Activated CD4-positive, alpha-beta memory T cell treated with anti-CD3 and anti-CD28 coated beads, Interleukin-2, amount 10 ng/mL, durations not matched to agents 7 days and 5 days (primary cell): ENCODE measurements around the gene APLN. TPM values are rescaled to one million over a fixed set of nuclear protein-coding genes. Genes with fewer than 3 reads are reported as not detected.

ENCODE experiments used
- CTCF ChIA-PET: fragments of 350-600 bp; sonication (Branson Sonifier 250); formaldehyde crosslinking; loops from one replicate; lab custom pipeline; 2021; ENCODE audit warnings: antibody characterized with exemption, inconsistent platforms; lab: Charles Lee
- POLR2A ChIA-PET: fragments of 350-600 bp; sonication (Branson Sonifier 250); formaldehyde crosslinking; loops from one replicate; lab custom pipeline; 2021; ENCODE audit warnings: antibody characterized with exemption; lab: Charles Lee
- DNase-seq: peaks from one replicate; pipeline ENCODE4 v3.0.0-alpha.2; 2020
- H3K27ac Mint-ChIP-seq: one replicate; pipeline ENCODE4 v1.8.0; 2021; ENCODE audit warnings: mild to moderate bottlenecking, mixed read lengths
- H3K27me3 Mint-ChIP-seq: one replicate; pipeline ENCODE4 v1.8.0; 2021; ENCODE audit warnings: mixed read lengths
- H3K36me3 Mint-ChIP-seq: one replicate; pipeline ENCODE4 v1.8.0; 2021; ENCODE audit warnings: low read depth, mixed read lengths
- H3K4me1 Mint-ChIP-seq: one replicate; pipeline ENCODE4 v1.8.0; 2021; ENCODE audit warnings: mixed read lengths
- H3K4me3 Mint-ChIP-seq: one replicate; pipeline ENCODE4 v1.8.0; 2021; ENCODE audit warnings: mild to moderate bottlenecking, mixed read lengths
- H3K9me3 Mint-ChIP-seq: one replicate; pipeline ENCODE4 v1.8.0; 2021; ENCODE audit warnings: mixed read lengths
- total RNA-seq, 2 experiments: library from RNA; stranded (reverse); gene quantifications; one replicate each; pipeline ENCODE4 v1.2.3, GENCODE V29; 2021

Gene APLN
- total RNA-seq, result under 1 TPM; 0.15 TPM

GRCh38 chrX:129654652-129655546 is at the start of gene APLN:
TSS of gene APLN (minus strand) at chrX:129654956. CDS start at chrX:129654630, 326 bp downstream.
- H3K27ac Mint-ChIP-seq, result no peak within 1 kb of the TSS
- DNase-seq, result no peak
- H3K27me3 Mint-ChIP-seq, result peaks cover 24% of the 10 kb centered on the region
- ChIA-PET POLR2A (interaction anchor here (1.3 kb wide), 1 partner anchor 126 kb away, joined by 5 read pairs; no protein-coding TSS in a partner anchor), CTCF (interaction anchor here (0.6 to 2.4 kb wide), 6 partner anchors 17 to 169 kb away, joined by 3 to 7 read pairs (median 5); no protein-coding TSS in a partner anchor)
- H3K4me1 Mint-ChIP-seq, result peaks cover 11% of the 10 kb centered on the region
- H3K9me3 Mint-ChIP-seq, result no peaks in the 10 kb centered on the region
- H3K36me3 Mint-ChIP-seq, result no peaks in the 10 kb centered on the region
- peak within 1 kb of the TSS; percentile 52 for H3K4me3 Mint-ChIP-seq

GRCh38 chrX:129704491-129704890 is 49.7 kb upstream of the APLN start:
- Mint-ChIP-seq H3K36me3 (no peaks in the 10 kb centered on the region), H3K9me3 (no peaks in the 10 kb centered on the region), H3K4me1 (no peaks in the 10 kb centered on the region), H3K27me3 (peaks cover 2% of the 10 kb centered on the region), H3K4me3 (no peak overlapping the region), H3K27ac (no peak overlapping the region)
- ChIA-PET CTCF (no interaction called here), POLR2A (no interaction called here)
- DNase-seq, result no peak

GRCh38 chrX:129701624-129702069 is 46.9 kb upstream of the APLN start:
- DNase-seq, result no peak
- H3K27me3 Mint-ChIP-seq, result no peaks in the 10 kb centered on the region
- ChIA-PET CTCF (no interaction called here), POLR2A (no interaction called here)
- H3K4me1 Mint-ChIP-seq, result no peaks in the 10 kb centered on the region
- no peak overlapping the region for H3K27ac Mint-ChIP-seq
- H3K36me3 Mint-ChIP-seq, result no peaks in the 10 kb centered on the region
- no peaks in the 10 kb centered on the region for H3K9me3 Mint-ChIP-seq
- no peak overlapping the region for H3K4me3 Mint-ChIP-seq

- H3K27ac Mint-ChIP-seq, result no peak overlapping the region
- no peaks in the 10 kb centered on the region for H3K4me1 Mint-ChIP-seq
- DNase-seq, result no peak
- no peak overlapping the region for H3K4me3 Mint-ChIP-seq
- ChIA-PET CTCF (no interaction called here), POLR2A (no interaction called here)
- no peaks in the 10 kb centered on the region for H3K9me3 Mint-ChIP-seq
- H3K27me3 Mint-ChIP-seq, result no peaks in the 10 kb centered on the region
- no peaks in the 10 kb centered on the region for H3K36me3 Mint-ChIP-seq
Measured at GRCh38 chrX:129700536-129700935, 45.8 kb upstream of the APLN start.

GRCh38 chrX:129698150-129698549 is 43.4 kb upstream of the APLN start:
- H3K27me3 Mint-ChIP-seq, result no peaks in the 10 kb centered on the region
- CTCF ChIA-PET, result no interaction called here

GRCh38 chrX:129697204-129697829 is 42.6 kb upstream of the APLN start:
- ChIA-PET POLR2A (no interaction called here), CTCF (no interaction called here)
- DNase-seq, result no peak
- no peak overlapping the region for H3K4me3 Mint-ChIP-seq
- no peaks in the 10 kb centered on the region for H3K4me1 Mint-ChIP-seq
- no peak overlapping the region for H3K27ac Mint-ChIP-seq
- H3K27me3 Mint-ChIP-seq, result no peaks in the 10 kb centered on the region
- H3K36me3 Mint-ChIP-seq, result no peaks in the 10 kb centered on the region
- H3K9me3 Mint-ChIP-seq, result no peaks in the 10 kb centered on the region

More at GRCh38 chrX:129698150-129698549, 43.4 kb upstream of the APLN start:
- DNase-seq, result no peak
- POLR2A ChIA-PET, result no interaction called here
- Mint-ChIP-seq H3K4me3 (no peak overlapping the region), H3K36me3 (no peaks in the 10 kb centered on the region), H3K4me1 (no peaks in the 10 kb centered on the region), H3K27ac (no peak overlapping the region), H3K9me3 (no peaks in the 10 kb centered on the region)

- no peak for DNase-seq
- H3K4me1 Mint-ChIP-seq, result no peaks in the 10 kb centered on the region
- CTCF ChIA-PET, result no interaction called here
- H3K27ac Mint-ChIP-seq, result no peak overlapping the region
- H3K9me3 Mint-ChIP-seq, result no peaks in the 10 kb centered on the region
- POLR2A ChIA-PET, result no interaction called here
- H3K27me3 Mint-ChIP-seq, result no peaks in the 10 kb centered on the region
- H3K4me3 Mint-ChIP-seq, result no peak overlapping the region
- H3K36me3 Mint-ChIP-seq, result no peaks in the 10 kb centered on the region
Measured at GRCh38 chrX:129696463-129697155, 41.9 kb upstream of the APLN start.

GRCh38 chrX:129695937-129696336 is 41.2 kb upstream of the APLN start:
- no peak overlapping the region for H3K4me3 Mint-ChIP-seq
- H3K27me3 Mint-ChIP-seq, result no peaks in the 10 kb centered on the region
- no peaks in the 10 kb centered on the region for H3K4me1 Mint-ChIP-seq
- no peak for DNase-seq
- no peak overlapping the region for H3K27ac Mint-ChIP-seq
- ChIA-PET CTCF (no interaction called here), POLR2A (no interaction called here)
- H3K9me3 Mint-ChIP-seq, result no peaks in the 10 kb centered on the region
- H3K36me3 Mint-ChIP-seq, result no peaks in the 10 kb centered on the region

GRCh38 chrX:129695535-129695934 is 40.8 kb upstream of the APLN start:
- no peaks in the 10 kb centered on the region for H3K9me3 Mint-ChIP-seq
- ChIA-PET POLR2A (no interaction called here), CTCF (interaction anchor here (0.6 kb wide), 1 partner anchor 58 kb away, joined by 3 read pairs; no protein-coding TSS in a partner anchor)
- H3K27ac Mint-ChIP-seq, result no peak overlapping the region
- H3K4me1 Mint-ChIP-seq, result no peaks in the 10 kb centered on the region
- DNase-seq, result no peak
- no peak overlapping the region for H3K4me3 Mint-ChIP-seq
- H3K27me3 Mint-ChIP-seq, result no peaks in the 10 kb centered on the region
- H3K36me3 Mint-ChIP-seq, result no peaks in the 10 kb centered on the region

- Mint-ChIP-seq H3K27me3 (no peaks in the 10 kb centered on the region), H3K9me3 (no peaks in the 10 kb centered on the region), H3K36me3 (no peaks in the 10 kb centered on the region), H3K27ac (no peak overlapping the region), H3K4me3 (no peak overlapping the region), H3K4me1 (no peaks in the 10 kb centered on the region)
- POLR2A ChIA-PET, result no interaction called here
- CTCF ChIA-PET, result no interaction called here
- DNase-seq, result no peak
Measured at GRCh38 chrX:129694805-129695204, 40.0 kb upstream of the APLN start.

- POLR2A ChIA-PET, result no interaction called here
- no peak for DNase-seq
- no peak overlapping the region for H3K4me3 Mint-ChIP-seq
- CTCF ChIA-PET, result no interaction called here
- H3K27me3 Mint-ChIP-seq, result no peaks in the 10 kb centered on the region
- H3K36me3 Mint-ChIP-seq, result no peaks in the 10 kb centered on the region
- no peak overlapping the region for H3K27ac Mint-ChIP-seq
- no peaks in the 10 kb centered on the region for H3K9me3 Mint-ChIP-seq
- H3K4me1 Mint-ChIP-seq, result no peaks in the 10 kb centered on the region
Measured at GRCh38 chrX:129693354-129693753, 38.6 kb upstream of the APLN start.

GRCh38 chrX:129690435-129690834 is 35.7 kb upstream of the APLN start:
- no peaks in the 10 kb centered on the region for H3K4me1 Mint-ChIP-seq
- POLR2A ChIA-PET, result no interaction called here
- no peaks in the 10 kb centered on the region for H3K36me3 Mint-ChIP-seq
- H3K27me3 Mint-ChIP-seq, result no peaks in the 10 kb centered on the region
- CTCF ChIA-PET, result interaction anchor here (1.3 kb wide), 1 partner anchor 36 kb away, joined by 3 read pairs; no protein-coding TSS in a partner anchor
- no peaks in the 10 kb centered on the region for H3K9me3 Mint-ChIP-seq
- H3K27ac Mint-ChIP-seq, result no peak overlapping the region
- H3K4me3 Mint-ChIP-seq, result no peak overlapping the region
- DNase-seq, result no peak

GRCh38 chrX:129689796-129690195 is 35.0 kb upstream of the APLN start:
- H3K4me1 Mint-ChIP-seq, result no peaks in the 10 kb centered on the region
- H3K36me3 Mint-ChIP-seq, result no peaks in the 10 kb centered on the region
- DNase-seq, result no peak
- ChIA-PET POLR2A (no interaction called here), CTCF (no interaction called here)
- H3K27me3 Mint-ChIP-seq, result no peaks in the 10 kb centered on the region
- H3K27ac Mint-ChIP-seq, result no peak overlapping the region
- no peak overlapping the region for H3K4me3 Mint-ChIP-seq
- no peaks in the 10 kb centered on the region for H3K9me3 Mint-ChIP-seq
